ENCODE data around the gene ST7.

Gene ST7

DNA sequence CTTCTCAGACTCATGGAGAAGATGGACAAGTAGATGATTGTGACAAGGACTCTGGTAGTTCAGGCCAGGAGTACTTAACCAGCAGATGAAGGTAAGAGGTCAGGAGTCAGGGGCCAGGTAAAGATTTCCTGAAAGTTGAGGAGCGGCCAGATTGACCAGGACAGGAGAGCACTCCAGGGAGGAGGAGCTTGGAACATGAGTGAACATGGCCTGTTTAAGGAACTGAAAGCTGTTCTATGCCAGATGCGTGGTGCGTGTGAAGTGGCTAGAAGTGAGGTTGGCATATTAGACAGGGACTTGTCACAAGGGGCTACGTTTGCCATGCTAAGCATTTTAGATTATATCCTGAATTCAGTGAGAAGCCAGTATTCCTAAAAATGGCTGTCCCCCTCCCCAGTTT lies 212.4 kb downstream of the ST7 start:
- no peak for DNase-seq

- no peak for DNase-seq
These were observed 216.6 kb downstream of the ST7 start for GRCh38 chr7:117169907-117170306.

GRCh38 chr7:117171106-117171505 lies 217.8 kb downstream of the ST7 start:
- DNase-seq = no peak

GRCh38 chr7:117172283-117172682 lies 219.0 kb downstream of the ST7 start:
- DNase-seq = no peak

DNA sequence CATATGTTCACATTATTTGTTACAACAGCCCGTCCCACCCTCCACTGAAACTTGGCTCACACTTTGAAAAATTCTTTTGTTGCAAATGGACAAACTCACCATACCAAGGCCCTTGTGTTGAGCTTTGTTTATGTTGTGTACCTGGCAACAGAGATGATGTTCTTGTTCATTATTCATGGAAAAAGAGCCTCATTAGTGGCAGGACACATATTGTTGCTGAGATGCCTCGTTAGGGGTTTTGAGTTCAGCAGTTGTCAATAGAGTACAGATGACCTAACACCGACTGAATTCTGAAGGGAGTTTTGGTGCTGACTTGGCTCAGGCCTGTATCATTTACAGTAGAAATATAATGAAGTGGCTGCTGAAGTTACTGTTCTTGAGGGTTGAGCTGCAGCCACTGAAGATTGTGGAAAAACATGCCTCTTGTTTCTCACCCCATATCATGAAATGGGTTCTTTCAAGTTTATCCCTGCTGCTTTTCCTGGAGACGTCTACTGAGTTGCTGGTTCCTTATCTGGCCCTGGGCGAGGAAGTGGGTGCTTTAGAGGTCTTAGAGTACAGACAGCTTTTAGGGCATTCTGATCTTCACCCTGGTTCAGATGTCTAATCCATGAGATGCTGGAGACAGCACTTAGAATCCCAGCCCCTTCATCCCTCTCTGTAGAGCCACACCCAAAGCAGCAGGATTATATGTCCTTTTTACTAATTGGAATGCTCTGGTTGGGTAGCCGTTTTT lies 219.9 kb downstream of the ST7 start:
- no peak for DNase-seq

DNA sequence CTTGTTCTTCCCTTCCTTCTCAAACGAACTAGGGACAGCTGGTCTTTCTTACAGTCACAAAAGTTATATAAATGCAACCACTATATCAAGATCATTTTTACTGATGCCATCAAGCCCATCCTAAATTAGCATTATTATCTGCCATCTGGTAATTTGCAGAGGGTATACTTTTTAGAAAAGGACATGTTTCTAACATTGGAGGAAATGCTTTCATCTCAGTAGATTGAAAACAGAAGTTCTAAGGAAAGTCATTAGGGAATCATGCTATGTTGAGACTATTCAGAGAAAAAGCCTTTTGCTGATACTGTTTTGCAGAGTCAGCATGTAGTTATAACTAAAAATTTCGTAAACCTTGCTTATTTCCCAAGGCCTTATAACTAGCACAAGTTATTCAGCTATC lies 222.9 kb downstream of the ST7 start:
- no peak for DNase-seq

GRCh38 chr7:117178600-117178999 lies 225.3 kb downstream of the ST7 start:
- DNase-seq = no peak

GRCh38 chr7:117179701-117180100 lies 226.4 kb downstream of the ST7 start:
- no peak for DNase-seq

- no peak for DNase-seq
These were observed 230.4 kb downstream of the ST7 start for GRCh38 chr7:117183729-117184128.

- no peak for DNase-seq
These were observed 231.1 kb downstream of the ST7 start for GRCh38 chr7:117184367-117184766.

DNA sequence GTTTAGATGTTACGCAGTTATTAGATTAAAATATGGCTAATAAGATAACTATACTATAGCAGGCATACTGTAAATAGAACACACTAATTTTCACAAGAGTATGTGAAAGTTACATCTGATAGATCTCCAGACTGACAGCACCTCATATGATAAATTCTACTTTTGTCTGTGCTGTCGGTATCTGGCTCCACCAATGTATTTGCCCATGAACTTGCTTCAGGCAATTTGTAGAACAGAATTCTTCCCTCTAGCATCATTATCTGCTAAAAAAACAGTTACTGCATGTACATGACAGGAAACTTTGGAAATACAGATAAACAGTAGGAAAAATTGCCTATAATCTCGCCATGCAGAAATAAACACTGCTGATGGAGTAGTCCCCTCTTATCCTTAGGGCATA lies 231.8 kb downstream of the ST7 start:
- no peak for DNase-seq

- no peak for DNase-seq
These were observed 233.1 kb downstream of the ST7 start for GRCh38 chr7:117186218-117187010.

GRCh38 chr7:117188376-117188775 lies 235.1 kb downstream of the ST7 start:
- no peak for DNase-seq

DNA sequence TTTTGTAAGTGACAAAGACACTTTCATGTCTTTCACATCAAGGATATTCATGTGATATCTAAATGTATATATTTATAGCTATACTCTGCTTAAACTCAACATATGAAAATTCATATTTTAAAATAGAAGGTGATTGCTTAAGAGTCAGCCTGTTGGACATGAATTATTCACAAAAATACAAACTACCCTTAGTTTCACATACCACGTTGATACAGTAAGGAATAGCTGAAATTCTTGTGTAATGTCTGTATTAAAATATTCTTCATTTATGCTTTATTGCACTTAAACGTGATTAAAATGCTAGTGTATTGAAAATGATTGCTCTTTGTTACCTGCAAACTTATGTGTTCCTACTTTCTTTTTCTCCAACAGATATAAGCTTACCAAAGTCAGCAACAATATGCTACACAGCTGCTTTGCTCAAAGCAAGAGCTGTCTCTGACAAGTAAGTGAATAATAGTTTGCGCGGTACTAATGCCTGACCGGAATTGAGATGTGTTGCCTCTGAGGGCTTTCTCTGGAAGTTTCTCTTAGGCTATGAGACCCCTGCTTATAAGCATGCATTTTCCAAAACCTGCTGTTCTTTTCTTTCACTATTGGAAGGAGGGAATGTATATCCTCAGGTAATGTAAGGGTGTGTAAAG lies 235.8 kb downstream of the ST7 start:
- no peak for DNase-seq

DNA sequence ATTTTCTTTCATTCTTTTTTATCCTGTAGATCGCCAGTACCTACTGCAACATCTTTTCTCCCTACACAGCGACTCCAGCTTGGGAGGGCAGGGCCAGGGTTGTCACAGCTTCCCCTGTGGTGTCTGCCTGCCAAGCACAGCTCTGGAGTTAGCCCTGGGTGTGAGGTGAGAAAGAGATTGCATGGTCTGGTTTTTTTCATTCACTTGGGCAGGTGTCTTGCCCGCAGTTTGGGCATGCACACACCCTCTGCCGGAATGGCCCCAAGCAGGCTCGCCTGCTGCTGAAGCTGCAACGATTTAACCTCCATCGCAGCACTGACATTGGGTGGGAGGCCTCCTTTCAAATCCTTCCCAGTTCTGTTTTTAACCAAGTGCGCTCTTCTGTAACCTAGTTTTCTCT lies 236.8 kb downstream of the ST7 start:
- no peak for DNase-seq

GRCh38 chr7:117190746-117191435 lies 237.6 kb downstream of the ST7 start:
- no peak for DNase-seq

- DNase-seq = no peak
These were observed 238.8 kb downstream of the ST7 start for GRCh38 chr7:117192108-117192507.

- DNase-seq = no peak
These were observed 240.3 kb downstream of the ST7 start for GRCh38 chr7:117193564-117193963.

DNA sequence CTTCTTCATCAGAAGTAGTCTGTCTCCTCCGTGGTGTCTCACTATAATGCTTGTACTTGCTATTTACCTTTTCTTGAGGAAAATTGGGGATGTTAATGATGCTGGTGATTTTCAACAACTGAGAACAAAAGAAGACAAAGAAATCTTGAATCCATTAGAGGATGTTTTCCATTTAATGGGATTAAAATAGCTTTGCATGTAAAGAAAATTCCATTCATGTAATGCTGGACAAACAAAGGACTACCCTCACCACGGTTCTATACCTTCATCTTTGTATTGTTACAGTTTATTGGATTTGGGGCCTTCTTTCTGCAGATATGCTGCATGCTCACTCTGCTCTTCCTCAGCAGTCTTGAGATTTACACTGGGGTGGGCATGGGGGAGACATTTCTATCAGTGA lies 241.1 kb downstream of the ST7 start:
- DNase-seq = no peak

DNA sequence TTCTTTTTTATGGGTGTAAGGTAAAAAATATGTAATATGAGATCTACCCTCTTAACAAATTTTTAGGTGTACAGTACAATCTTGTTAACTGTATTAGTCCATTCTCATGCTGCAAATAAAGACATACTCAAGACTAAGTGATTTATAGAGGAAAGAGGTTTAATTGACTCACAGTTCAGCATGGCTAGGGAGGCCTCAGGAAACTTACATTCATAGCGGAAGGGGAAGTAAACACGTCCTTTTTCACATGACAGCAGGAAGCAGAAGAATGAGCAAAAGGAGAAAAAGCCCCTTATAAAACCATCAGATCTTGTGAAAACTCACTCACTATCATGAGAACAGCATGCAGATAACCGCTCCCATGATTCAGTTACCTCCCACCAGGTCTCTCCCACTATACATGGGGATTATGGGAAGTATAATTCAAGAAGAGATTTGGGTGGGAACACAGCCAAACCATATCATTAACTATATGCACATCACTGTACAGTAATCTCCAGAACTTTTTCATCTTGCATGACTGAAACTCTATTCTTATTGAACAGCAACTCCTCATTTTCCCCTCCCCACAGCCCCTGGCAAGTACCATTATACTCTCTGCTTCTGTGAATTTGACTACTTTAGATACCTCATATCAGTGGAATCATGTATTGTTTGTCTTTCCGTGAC lies 242.2 kb downstream of the ST7 start:
- DNase-seq = no peak

DNA sequence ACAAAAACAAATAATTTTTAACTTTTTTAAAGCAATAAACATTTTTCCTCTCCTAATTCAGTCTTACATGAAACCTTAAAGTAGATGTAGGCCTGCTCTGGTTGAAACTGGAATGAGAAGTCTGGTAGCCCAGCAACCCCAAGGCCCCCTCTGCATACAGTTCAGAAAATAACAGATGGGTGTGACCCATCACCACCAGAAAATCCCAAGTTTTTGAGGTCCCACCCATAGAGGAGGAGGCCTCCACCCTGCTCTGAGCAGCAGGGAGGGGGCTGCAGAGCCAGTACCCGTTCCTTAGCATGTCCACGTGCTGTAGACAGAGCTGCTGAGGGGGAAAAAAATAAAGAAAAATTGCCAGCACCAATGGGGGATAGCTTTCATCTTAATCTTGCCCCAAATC lies 246.8 kb downstream of the ST7 start:
- DNase-seq = no peak

- no peak for DNase-seq
These were observed 247.6 kb downstream of the ST7 start for GRCh38 chr7:117200786-117201458.
